ENCODE results near the gene EYS.

The EYS gene

DNA sequence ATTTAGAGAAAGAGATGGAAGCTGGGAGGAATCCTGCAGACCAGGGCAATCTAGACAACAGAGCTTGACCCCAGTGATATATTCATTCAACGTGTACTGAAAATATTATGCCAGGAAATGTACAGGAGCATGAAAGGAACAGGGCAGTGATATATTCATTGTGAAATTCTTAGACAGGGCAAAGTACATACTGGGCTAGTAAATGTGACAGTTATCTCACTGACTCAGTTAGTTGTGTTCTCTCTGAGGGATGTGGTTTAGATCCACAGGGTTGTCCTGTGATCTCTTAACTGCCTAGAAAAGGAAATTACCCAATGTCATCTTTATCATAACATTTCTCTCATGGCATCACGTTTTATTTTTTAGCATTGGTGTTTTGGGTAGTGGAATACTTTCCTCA is 891.3 kb downstream of the EYS start:
- no peak overlapping the region for H3K27ac ChIP-seq
- TF ChIP-seq ZFX (IDR thresholded peaks at IDR 0.05), result no peak
- TF ChIP-seq, protein P1, sequence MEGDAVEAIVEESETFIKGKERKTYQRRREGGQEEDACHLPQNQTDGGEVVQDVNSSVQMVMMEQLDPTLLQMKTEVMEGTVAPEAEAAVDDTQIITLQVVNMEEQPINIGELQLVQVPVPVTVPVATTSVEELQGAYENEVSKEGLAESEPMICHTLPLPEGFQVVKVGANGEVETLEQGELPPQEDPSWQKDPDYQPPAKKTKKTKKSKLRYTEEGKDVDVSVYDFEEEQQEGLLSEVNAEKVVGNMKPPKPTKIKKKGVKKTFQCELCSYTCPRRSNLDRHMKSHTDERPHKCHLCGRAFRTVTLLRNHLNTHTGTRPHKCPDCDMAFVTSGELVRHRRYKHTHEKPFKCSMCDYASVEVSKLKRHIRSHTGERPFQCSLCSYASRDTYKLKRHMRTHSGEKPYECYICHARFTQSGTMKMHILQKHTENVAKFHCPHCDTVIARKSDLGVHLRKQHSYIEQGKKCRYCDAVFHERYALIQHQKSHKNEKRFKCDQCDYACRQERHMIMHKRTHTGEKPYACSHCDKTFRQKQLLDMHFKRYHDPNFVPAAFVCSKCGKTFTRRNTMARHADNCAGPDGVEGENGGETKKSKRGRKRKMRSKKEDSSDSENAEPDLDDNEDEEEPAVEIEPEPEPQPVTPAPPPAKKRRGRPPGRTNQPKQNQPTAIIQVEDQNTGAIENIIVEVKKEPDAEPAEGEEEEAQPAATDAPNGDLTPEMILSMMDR (conservative IDR thresholded peaks at IDR 0.05), result no peak

DNA sequence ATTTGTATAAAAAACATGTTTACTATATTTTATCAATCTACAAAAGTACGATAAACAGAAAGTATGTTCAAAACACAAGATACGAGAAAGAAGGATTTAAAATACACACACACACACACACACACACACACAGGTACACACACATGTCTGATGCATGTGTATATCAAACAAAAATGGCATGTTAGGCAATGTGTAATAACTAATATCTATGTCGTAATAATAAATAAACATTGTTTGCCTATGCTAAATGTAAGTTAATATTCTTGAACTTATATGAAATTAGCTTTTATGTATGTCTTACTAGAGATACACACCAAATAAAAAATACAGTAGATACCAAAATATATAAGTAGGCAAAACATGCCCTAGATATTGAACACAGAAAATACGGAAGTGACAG is 894.9 kb downstream of the EYS start:
- no peak for TF ChIP-seq ZFX (IDR thresholded peaks at IDR 0.05)
- TF ChIP-seq, protein P1 (conservative IDR thresholded peaks at IDR 0.05), result no peak
- H3K27ac ChIP-seq, result no peak overlapping the region

DNA sequence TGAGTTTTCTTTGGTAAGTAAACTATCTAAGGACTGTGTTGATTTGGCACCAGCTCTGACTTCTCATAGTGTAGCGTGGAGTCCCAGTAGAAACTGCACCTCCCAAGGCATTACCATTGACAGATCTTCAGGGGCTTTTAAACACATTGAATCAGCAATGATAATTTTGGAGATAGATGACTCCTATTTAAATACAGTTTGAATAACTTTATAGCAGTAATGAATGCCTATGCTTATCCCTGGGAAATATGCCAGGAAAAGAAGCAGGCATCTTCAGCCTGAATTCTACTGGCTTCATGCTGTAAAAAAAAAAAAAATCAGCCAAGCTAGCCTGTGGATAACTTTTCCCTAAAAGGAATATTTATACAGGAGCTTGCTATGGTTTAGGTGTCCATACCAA is 895.9 kb downstream of the EYS start:
- no peak overlapping the region for H3K27ac ChIP-seq
- TF ChIP-seq, protein P1 (conservative IDR thresholded peaks at IDR 0.05), result no peak
- no peak for TF ChIP-seq ZFX (IDR thresholded peaks at IDR 0.05)

DNA sequence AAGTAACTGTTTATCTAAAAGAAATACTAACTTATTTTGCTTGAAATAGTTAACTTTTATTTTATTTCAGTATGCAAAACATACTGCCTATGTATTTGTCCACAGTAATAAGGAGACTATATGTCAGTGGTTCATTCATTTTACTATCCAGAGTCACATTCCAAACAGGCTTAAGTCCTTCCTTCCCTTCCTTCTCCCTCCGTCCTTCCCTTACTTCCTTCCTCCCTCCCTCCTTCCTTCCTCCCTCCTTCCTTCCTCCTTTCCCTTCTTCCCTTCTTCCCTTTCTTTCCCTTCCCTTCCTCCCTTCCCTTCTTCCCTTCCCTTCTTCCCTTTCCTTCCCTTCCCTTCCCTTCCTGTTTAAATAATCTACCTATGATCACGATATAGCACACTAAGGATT is 899.2 kb downstream of the EYS start:
- TF ChIP-seq, protein P1 (conservative IDR thresholded peaks at IDR 0.05), result no peak
- no peak for TF ChIP-seq ZFX (IDR thresholded peaks at IDR 0.05)
- H3K27ac ChIP-seq, result no peak overlapping the region

DNA sequence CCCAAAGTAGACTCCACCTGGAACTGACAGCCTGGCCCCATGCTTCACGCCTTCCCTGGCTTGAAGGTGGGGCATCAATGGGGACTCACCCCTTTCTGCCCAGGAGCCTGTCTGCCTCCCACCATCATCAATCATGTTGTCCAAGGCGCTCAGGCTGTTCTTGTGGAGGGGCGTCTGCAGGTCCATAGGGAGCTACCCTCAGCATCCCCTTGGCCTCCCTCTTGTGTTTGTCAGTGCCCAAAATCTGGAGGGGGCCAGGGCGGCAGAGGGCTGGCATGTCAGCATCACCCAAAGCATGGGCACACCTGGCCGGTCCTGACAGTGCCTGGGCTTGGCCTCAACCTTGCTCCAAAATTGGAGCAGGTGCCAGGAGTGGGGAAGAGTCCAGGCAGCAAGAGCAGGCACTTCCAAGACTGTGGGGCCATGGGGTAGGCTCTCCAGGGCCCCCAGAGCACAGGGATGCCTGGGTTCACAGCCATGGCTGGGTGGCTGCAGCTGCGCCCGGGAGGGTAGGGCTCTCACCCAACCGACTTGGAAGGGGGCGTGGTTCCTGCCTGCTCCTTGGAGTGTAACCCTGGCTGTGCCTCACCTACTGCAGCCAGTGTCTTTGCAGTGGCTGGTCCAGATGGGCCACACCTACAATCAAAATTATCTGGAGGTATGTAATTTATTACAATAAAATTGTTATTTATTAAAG is 903.4 kb downstream of the EYS start:
- TF ChIP-seq, protein P1 (conservative IDR thresholded peaks at IDR 0.05), result no peak
- TF ChIP-seq ZFX (IDR thresholded peaks at IDR 0.05), result no peak

DNA sequence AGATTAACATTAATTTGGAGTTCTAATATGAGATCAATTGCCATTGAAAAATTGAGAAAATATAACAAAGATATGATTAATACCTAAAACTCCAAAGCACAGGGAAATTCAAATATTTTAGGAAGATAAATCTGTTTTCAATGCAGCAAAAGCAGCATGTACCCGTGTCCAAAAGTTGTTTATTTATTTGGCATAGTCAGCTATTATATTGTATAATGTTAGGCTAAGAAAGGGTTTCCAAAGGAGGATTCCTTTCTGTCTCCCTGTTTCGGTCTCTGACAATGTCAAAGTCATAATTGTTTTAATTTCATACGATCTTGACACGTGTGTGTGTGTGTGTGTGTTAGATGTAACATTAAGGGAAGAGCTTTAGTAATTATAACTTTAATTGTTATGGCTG is 914.5 kb downstream of the EYS start:
- no peak overlapping the region for H3K27ac ChIP-seq
- TF ChIP-seq ZFX (IDR thresholded peaks at IDR 0.05), result no peak
- TF ChIP-seq, protein P1 (conservative IDR thresholded peaks at IDR 0.05), result no peak

More for the DNA sequence above, 903.4 kb downstream of the EYS start:
- H3K27ac ChIP-seq, result no peak overlapping the region

DNA sequence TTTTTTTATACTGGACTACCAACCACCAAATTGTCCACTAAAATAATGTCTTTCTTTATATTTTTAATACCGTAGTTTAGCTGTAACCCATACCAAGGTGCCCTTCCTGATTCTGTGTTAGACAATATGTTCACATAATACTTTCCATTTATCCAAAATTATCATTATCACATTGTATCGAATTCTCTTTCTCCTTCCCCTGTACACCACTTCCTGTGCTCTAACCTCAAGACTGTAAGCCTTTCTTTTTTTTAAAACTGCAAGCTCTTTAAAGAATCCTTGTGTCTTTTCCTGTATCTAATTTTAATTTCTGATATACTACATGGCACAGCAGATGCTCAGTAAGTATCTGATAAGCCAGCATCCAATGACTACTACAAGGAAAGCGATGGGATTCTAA is 917.5 kb downstream of the EYS start:
- H3K27ac ChIP-seq, result no peak overlapping the region
- TF ChIP-seq, protein P1 (conservative IDR thresholded peaks at IDR 0.05), result no peak
- TF ChIP-seq ZFX (IDR thresholded peaks at IDR 0.05), result no peak

Data from C4-2B (cell line).